ENCODE data around the gene AARS2.
"Not testable (repeated sequence)": the region's sequence is repeated elsewhere in the genome, so short reads cannot be mapped to it uniquely, and the experiment has no call there.

The AARS2 gene

GRCh38 chr6:44327760-44328159 is 14.6 kb upstream of the AARS2 start:
- Histone ChIP-seq H3K4me3 (ENCODE audit: low read depth in 1 of 2, low read length in 1 of 2) (no peak overlapping the region), H3K36me3 (no peaks in the 10 kb centered on the region), H3K27ac (no peak overlapping the region), H3K9me3 (no peaks in the 10 kb centered on the region), H3K27me3 (peaks cover 41% of the 10 kb centered on the region), H3K4me1 (ENCODE audit: control insufficient read depth in 1 of 2, insufficient read depth in 1 of 2, low read depth in 1 of 2, low read length in 1 of 2) (peaks cover 3 to 5% of the 10 kb centered on the region in 2 experiments)
- TF ChIP-seq CTCF (IDR thresholded peaks at IDR 0.05), result no peak

GRCh38 chr6:44327096-44327495 is 13.9 kb upstream of the AARS2 start:
- Histone ChIP-seq H3K9me3 (no peaks in the 10 kb centered on the region), H3K4me3 (ENCODE audit: low read depth in 1 of 2, low read length in 1 of 2) (no peak overlapping the region), H3K27ac (no peak overlapping the region), H3K27me3 (peaks cover 41% of the 10 kb centered on the region), H3K36me3 (no peaks in the 10 kb centered on the region), H3K4me1 (ENCODE audit: control insufficient read depth in 1 of 2, insufficient read depth in 1 of 2, low read depth in 1 of 2, low read length in 1 of 2) (no peaks in the 10 kb centered on the region)
- TF ChIP-seq CTCF (IDR thresholded peaks at IDR 0.05), result no peak

- TF ChIP-seq CTCF (IDR thresholded peaks at IDR 0.05), result no peak
- H3K27ac ChIP-seq, result peak overlapping the region; percentile 9
- no peaks in the 10 kb centered on the region for H3K36me3 ChIP-seq
- peaks cover 13% of the 10 kb centered on the region for H3K27me3 ChIP-seq
- H3K9me3 ChIP-seq, result no peaks in the 10 kb centered on the region
- H3K4me1 ChIP-seq (ENCODE audit: control insufficient read depth in 1 of 2, insufficient read depth in 1 of 2, low read depth in 1 of 2, low read length in 1 of 2), result peaks cover 17 to 22% of the 10 kb centered on the region in 2 experiments
- no peak overlapping the region for H3K4me3 ChIP-seq (ENCODE audit: low read depth in 1 of 2, low read length in 1 of 2)
These were observed 8.1 kb upstream of the AARS2 start for GRCh38 chr6:44321210-44321609.

- Histone ChIP-seq H3K27me3 (peaks cover 13% of the 10 kb centered on the region), H3K4me1 (ENCODE audit: control insufficient read depth in 1 of 2, insufficient read depth in 1 of 2, low read depth in 1 of 2, low read length in 1 of 2) (peaks cover 37 to 41% of the 10 kb centered on the region in 2 experiments)
- H3K9me3 ChIP-seq; H3K27ac ChIP-seq; H3K36me3 ChIP-seq; H3K4me3 ChIP-seq (ENCODE audit: low read depth in 1 of 2, low read length in 1 of 2): not testable (repeated sequence)
These were observed 4.0 kb upstream of the AARS2 start for GRCh38 chr6:44317136-44317631.

- Histone ChIP-seq H3K9me3 (no peaks in the 10 kb centered on the region), H3K4me3 (ENCODE audit: low read depth in 1 of 2, low read length in 1 of 2) (no peak overlapping the region), H3K36me3 (no peaks in the 10 kb centered on the region), H3K27ac (peak overlapping the region; percentile 52), H3K27me3 (peaks cover 13% of the 10 kb centered on the region), H3K4me1 (ENCODE audit: control insufficient read depth in 1 of 2, insufficient read depth in 1 of 2, low read depth in 1 of 2, low read length in 1 of 2) (peaks cover 32 to 41% of the 10 kb centered on the region in 2 experiments)
- no peak for TF ChIP-seq CTCF (IDR thresholded peaks at IDR 0.05)
These were observed 3.3 kb upstream of the AARS2 start for GRCh38 chr6:44316481-44316880.

- Histone ChIP-seq H3K9me3 (no peaks in the 10 kb centered on the region), H3K4me3 (ENCODE audit: low read depth in 1 of 2, low read length in 1 of 2) (no peak overlapping the region), H3K36me3 (no peaks in the 10 kb centered on the region), H3K27ac (peak overlapping the region; percentile 52), H3K27me3 (peaks cover 13% of the 10 kb centered on the region), H3K4me1 (ENCODE audit: control insufficient read depth in 1 of 2, insufficient read depth in 1 of 2, low read depth in 1 of 2, low read length in 1 of 2) (peaks cover 26 to 35% of the 10 kb centered on the region in 2 experiments)
- TF ChIP-seq CTCF (IDR thresholded peaks at IDR 0.05), result no peak
These were observed 2.8 kb upstream of the AARS2 start for GRCh38 chr6:44315951-44316350.

Measured in neutrophil (primary cell).